GM18870 (cell line): ENCODE data around the gene INCENP.

Experiments
- ATAC-seq: cut with Tn5 transposase; IDR thresholded peaks from one replicate; pipeline ENCODE4 v1.9.1; 2021; ENCODE audit warnings: moderate library complexity; ENCODE audit not compliant: unreplicated experiment

The INCENP gene

DNA sequence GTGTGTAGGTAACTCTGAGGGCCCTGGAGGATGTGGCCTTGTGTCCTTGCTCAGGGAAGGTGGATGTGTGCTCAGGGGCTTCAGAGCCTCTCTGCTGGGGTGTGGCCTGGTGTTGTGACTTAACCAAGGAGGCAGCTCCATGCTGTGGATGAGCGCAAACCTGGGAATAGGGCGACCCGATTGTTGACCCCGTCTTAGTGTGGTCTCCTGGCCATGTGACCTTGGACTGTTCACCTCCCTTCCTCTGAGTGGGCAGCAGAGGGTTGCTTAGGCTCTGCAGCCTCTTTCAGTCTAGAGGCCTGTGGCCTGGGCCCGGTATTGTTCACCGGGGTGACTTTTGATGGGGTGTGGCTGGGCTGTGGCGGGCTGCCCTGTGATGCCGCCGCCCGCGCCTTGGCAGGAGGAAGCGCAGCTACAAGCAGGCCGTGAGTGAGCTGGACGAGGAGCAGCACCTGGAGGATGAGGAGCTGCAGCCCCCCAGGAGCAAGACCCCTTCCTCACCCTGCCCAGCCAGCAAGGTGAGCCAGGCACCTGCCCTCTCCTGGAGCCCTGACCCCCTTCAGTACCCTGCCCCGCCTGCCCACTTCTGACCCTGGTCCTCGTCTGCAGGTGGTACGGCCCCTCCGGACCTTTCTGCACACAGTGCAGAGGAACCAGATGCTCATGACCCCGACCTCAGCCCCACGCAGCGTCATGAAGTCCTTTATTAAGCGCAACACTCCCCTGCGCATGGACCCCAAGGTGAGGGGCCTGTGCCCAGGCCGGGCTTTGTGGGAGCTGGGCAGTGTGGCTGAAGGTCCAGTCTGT, 16.7 kb downstream of the INCENP start:
- no peak for ATAC-seq

GRCh38 chr11:62141111-62142042, 17.6 kb downstream of the INCENP start:
- no peak for ATAC-seq

DNA sequence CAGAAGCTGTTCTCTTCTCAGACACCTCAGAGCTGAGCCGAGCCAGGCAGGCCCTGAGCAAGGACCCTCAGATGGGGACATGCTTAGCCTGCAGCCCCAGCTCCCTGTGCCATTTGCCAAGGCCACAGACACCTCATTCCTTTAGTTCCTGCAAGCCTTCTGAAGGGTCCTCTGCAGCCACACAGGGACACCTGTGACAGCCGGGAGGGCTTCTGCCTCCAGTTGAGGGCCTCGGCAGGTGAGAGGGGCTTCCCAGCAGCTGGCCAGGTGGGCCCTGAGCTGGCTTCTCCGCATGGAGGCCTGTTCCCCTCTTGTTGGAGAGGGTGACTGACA, 18.2 kb downstream of the INCENP start:
- ATAC-seq: no peak

- no peak for ATAC-seq
Measured at GRCh38 chr11:62142921-62143320, 19.1 kb downstream of the INCENP start.

GRCh38 chr11:62143727-62144126, 19.9 kb downstream of the INCENP start:
- no peak for ATAC-seq

- no peak for ATAC-seq
Measured at GRCh38 chr11:62144641-62145255, 20.9 kb downstream of the INCENP start.

DNA sequence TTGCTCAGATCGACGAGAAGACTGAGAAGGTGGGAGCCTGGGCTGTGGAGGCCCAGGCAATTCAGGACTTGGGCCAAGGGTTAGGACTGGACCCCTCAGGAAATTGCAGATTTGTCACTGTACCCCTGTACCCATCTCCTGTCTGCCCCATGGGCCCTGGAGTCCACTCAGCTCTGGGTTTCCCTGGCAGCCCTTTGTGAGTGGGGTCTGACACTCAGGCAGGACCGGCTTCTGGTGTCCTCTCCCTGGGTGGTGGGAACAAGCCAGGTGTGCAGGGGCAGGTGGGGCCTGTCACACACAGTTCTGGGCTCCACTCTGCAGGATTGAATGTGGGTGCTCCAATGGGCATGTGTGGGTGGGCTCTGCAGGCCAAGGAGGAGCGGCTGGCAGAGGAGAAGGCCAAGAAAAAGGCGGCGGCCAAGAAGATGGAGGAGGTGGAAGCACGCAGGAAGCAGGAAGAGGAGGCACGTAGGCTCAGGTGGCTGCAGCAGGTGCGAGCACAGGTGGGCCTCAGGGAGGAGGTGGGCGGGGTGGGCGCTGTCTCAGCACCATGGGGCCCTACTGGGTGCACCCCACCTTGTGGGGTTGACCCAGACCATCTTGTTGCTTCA, 21.6 kb downstream of the INCENP start:
- no peak for ATAC-seq

GRCh38 chr11:62146476-62147200, 22.8 kb downstream of the INCENP start:
- ATAC-seq: no peak

DNA sequence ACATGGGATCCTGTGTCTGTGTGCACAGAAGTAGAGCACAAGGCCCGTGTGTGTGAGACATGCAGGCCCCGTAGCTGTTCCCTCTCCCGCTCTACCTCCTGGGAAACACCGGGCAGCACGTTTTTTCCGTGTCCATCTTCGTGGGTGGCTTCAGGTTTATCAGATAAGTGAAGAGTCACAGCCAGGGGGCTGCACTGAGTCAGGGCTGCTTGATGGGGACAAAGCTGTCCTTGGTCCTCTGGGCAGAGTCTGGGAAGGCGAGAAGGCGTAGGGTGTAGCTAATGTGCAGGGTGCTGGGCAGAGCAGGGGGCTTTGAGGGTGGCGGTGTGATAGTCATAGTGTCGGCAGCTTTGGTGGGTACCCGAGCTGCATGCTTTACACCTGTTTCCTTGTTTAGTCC, 23.7 kb downstream of the INCENP start:
- ATAC-seq: no peak

- no peak for ATAC-seq
Measured at GRCh38 chr11:62148271-62148980, 24.6 kb downstream of the INCENP start.

GRCh38 chr11:62149986-62150886, 26.4 kb downstream of the INCENP start:
- no peak for ATAC-seq

GRCh38 chr11:62150887-62151736, 27.3 kb downstream of the INCENP start:
- no peak for ATAC-seq

- no peak for ATAC-seq
Measured at GRCh38 chr11:62151737-62152102, 27.9 kb downstream of the INCENP start.

DNA sequence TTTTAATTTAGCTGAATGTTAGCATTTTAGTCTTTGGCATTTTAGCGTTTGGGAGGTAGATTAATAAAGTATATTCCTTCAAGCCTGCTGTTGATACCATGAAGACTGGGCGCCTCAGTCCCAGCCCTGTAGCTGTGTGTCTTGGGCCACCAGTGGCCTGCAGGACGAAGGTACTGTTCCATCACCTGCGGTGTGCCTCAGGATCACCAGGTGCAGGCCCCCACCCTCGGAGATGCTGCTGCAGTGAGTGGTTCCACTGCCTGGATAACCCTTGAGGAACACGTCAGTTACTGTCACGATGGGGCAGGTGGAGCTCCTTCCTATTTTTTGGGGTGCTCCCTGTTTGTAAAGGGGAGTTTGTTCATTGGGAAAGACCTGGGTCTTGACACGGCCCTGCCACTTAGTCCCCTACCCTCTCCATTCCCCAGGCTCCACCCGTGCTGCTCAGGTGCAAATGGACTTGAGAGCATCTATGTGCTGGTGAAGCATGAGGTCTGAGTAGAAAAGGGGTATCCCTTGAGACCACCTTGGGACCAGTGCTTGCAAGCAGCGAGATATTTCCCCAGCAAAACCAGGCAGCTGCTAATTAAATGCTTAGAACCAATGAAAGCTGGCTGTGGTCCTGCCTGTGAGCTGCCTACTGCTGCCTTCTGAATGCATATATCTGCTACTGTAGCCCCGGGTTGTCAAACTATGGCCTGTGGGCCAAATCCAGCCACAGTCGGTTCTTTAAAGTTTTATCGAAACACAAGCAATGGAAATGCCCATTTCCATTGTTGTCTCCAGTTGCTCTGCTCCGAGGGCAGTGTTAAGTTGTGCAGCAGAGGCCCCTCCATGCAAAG, 28.7 kb downstream of the INCENP start:
- ATAC-seq: no peak

GRCh38 chr11:62153087-62153395, 29.2 kb downstream of the INCENP start:
- no peak for ATAC-seq

DNA sequence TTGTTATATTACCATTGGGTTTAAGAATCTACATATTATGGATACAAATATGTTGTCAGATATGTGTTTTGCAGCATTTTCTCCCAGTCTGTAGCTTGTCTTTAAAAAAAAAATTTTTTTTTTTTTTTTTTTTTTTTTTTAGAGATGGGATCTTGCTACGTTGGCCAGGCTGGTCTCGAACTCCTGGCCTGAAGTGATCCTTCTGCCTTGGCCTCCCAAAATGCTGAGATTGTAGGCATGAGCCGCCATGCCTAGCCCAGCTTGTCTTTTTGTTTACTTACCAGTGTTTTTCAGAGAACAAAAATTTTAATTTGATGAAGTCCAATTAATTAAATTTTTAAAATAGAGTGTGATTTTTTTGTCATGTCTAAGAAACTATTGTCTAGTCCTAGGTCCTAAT, 29.8 kb downstream of the INCENP start:
- ATAC-seq: no peak

DNA sequence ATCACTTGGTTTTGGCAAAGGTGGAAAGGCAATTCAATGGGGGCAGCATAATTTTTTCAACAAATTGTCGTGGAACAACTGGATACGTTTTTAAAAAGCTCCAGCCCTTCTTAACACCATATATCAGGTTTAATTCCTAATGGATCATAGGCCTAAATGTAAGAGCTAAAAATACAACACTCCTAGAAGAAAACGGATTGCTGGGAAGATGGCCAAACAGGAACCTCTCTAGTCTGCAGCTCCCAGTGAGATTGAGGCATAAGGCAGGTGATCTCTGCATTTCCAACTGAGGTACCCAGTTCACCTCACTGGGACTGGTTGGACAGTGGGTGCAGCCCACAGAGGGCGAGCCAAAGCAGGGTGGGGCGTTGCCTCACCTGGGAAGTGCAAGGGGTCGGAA, 33.8 kb downstream of the INCENP start:
- ATAC-seq: no peak
